ENCODE measurements around the gene PCDH9. TPM values are rescaled to one million over a fixed set of nuclear protein-coding genes. Genes with fewer than 3 reads are reported as not detected.

PCDH9 gene
- total RNA-seq, 1 experiment from 2014 or later: 0.11 TPM

DNA sequence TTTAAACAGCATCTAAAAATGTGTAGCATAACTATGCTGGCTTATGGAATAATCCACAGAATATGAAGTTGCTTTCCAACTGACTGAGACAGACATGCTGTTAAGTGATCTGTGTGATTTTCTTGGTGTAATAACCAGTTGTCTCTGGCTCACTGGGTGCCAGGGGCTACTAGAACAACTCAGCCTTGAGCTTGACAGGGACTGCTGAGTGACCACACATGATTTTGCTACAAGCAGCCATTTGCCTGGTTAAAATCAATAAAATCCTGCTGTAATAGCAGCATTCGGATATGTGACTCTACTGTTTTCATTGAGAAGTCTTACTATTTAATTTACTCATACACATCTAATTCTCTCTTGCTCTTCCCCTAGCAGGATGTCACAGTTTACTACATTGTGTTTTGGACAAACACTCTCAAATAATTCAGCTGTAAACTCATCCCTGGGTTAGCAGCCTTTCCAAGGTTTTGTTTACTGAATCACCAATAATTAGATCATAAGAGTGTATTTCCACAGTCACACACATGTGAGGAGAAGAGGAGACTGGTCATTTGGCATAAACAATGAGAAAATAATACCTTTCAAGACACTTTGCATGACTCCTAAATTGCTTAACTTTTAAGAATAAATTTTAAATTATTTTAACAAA lies 426.2 kb downstream of the PCDH9 start:
- intact Hi-C loops (cut with micrococcal nuclease; ENCODE audit: unreplicated experiment): no loop called here
- no peak for DNase-seq
- BruUV-seq (replicated peaks): no TSS peak
- Mint-ChIP-seq H3K4me1 (ENCODE audit: low read depth, unreplicated experiment) (no peaks in the 10 kb centered on the region), H3K9me3 (ENCODE audit: unreplicated experiment) (no peaks in the 10 kb centered on the region), H3K27ac (ENCODE audit: unreplicated experiment) (no peak overlapping the region), H3K27me3 (ENCODE audit: insufficient read depth, unreplicated experiment) (no peaks in the 10 kb centered on the region), H3K4me3 (ENCODE audit: unreplicated experiment) (no peak overlapping the region), H3K36me3 (ENCODE audit: insufficient read depth, unreplicated experiment) (no peaks in the 10 kb centered on the region)
- ChIA-PET CTCF (no interaction called here), POLR2A (no interaction called here)
- H3K9me3 ChIP-seq: no peaks in the 10 kb centered on the region
- TF ChIP-seq, protein P1, sequence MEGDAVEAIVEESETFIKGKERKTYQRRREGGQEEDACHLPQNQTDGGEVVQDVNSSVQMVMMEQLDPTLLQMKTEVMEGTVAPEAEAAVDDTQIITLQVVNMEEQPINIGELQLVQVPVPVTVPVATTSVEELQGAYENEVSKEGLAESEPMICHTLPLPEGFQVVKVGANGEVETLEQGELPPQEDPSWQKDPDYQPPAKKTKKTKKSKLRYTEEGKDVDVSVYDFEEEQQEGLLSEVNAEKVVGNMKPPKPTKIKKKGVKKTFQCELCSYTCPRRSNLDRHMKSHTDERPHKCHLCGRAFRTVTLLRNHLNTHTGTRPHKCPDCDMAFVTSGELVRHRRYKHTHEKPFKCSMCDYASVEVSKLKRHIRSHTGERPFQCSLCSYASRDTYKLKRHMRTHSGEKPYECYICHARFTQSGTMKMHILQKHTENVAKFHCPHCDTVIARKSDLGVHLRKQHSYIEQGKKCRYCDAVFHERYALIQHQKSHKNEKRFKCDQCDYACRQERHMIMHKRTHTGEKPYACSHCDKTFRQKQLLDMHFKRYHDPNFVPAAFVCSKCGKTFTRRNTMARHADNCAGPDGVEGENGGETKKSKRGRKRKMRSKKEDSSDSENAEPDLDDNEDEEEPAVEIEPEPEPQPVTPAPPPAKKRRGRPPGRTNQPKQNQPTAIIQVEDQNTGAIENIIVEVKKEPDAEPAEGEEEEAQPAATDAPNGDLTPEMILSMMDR (IDR thresholded peaks at IDR 0.05; ENCODE audit: insufficient read depth in 1 of 2, low read depth in 1 of 2, low read length in 1 of 2, severe bottlenecking in 1 of 2, unreplicated experiment in 1 of 2): no peak
- H3K27me3 ChIP-seq (replicated peaks; ENCODE audit: control insufficient read depth, insufficient read depth, low read length): no peaks in the 10 kb centered on the region
- no peak overlapping the region for H3K4me3 ChIP-seq (ENCODE audit: low read depth, low read length)
- H3K36me3 ChIP-seq (ENCODE audit: control insufficient read depth, insufficient read depth, low read length): no peaks in the 10 kb centered on the region
- H3K4me1 ChIP-seq: no peaks in the 10 kb centered on the region

DNA sequence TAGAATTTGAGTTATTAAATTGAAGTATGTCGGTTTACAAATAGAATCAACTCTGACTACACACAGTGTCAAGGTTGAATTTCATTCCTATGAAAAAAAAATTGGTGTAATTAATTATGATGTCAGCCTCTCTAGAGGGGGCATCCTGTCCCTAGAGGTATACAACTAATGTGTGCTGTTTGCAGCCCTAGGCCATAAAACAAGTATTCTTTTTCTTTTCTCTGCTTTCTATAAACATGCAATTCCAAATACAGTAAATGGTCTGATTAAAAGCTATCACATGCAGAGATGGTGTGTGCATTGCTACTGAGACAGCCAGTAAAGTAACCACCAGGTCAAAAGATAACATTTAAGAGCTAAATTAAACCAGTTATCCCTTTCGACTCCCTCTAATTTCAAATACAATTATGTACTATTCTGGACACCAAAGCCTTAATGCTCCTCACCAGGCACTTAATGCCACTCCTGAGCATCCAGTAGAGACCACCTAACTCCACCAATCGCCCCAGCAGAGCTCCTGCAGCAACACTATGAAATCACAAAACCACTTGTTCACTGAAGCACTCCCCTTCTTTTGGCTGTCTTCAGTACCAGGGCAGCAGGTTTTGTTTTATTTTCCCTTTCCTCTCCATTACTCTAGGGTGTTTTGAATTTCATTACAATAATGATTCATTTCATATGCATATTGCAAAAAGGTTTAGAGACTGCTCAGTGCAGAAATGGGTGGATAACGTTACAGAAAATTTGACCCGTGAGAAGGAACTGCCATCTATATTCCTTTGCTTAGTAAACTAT lies 426.9 kb downstream of the PCDH9 start:
- no peak overlapping the region for H3K4me3 ChIP-seq (ENCODE audit: low read depth, low read length)
- CTCF ChIA-PET: no interaction called here
- POLR2A ChIA-PET: no interaction called here
- no peaks in the 10 kb centered on the region for H3K36me3 ChIP-seq (ENCODE audit: control insufficient read depth, insufficient read depth, low read length)
- no peaks in the 10 kb centered on the region for H3K4me1 Mint-ChIP-seq (ENCODE audit: low read depth, unreplicated experiment)
- no TSS peak for BruUV-seq (replicated peaks)
- DNase-seq: no peak
- no peaks in the 10 kb centered on the region for H3K27me3 ChIP-seq (replicated peaks; ENCODE audit: control insufficient read depth, insufficient read depth, low read length)
- no peaks in the 10 kb centered on the region for H3K4me1 ChIP-seq
- intact Hi-C loops (cut with micrococcal nuclease; ENCODE audit: unreplicated experiment): no loop called here
- no peaks in the 10 kb centered on the region for H3K9me3 Mint-ChIP-seq (ENCODE audit: unreplicated experiment)
- TF ChIP-seq, protein P1 (IDR thresholded peaks at IDR 0.05; ENCODE audit: insufficient read depth in 1 of 2, low read depth in 1 of 2, low read length in 1 of 2, severe bottlenecking in 1 of 2, unreplicated experiment in 1 of 2): no peak
- H3K4me3 Mint-ChIP-seq (ENCODE audit: unreplicated experiment): no peak overlapping the region
- H3K9me3 ChIP-seq: no peaks in the 10 kb centered on the region
- H3K27ac Mint-ChIP-seq (ENCODE audit: unreplicated experiment): no peak overlapping the region
- no peaks in the 10 kb centered on the region for H3K27me3 Mint-ChIP-seq (ENCODE audit: insufficient read depth, unreplicated experiment)
- H3K36me3 Mint-ChIP-seq (ENCODE audit: insufficient read depth, unreplicated experiment): no peaks in the 10 kb centered on the region

DNA sequence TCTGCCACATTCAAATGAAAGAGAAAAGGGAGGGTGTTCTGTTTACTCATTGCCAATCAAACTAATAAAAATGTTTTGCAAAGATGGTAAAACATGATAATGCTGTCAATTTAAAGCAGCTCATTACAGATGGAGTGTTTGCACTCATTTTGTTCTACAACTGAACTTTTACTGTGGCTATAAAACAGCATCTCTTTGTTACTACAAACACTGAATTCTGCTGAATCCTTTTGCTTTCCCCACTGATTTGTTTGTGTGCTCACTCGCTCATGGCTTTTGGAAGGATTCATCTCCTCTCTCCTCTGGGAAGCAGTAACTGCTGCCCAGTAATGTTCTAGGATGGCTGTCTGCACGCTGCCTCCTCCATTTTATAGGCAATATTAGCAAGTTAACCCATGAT lies 434.5 kb downstream of the PCDH9 start:
- Histone ChIP-seq H3K36me3 (ENCODE audit: control insufficient read depth, insufficient read depth, low read length) (no peaks in the 10 kb centered on the region), H3K4me3 (ENCODE audit: low read depth, low read length) (no peak overlapping the region), H3K4me1 (no peaks in the 10 kb centered on the region), H3K9me3 (no peaks in the 10 kb centered on the region; the same call in 1 of the 2 replicates), H3K27me3 (replicated peaks; ENCODE audit: control insufficient read depth, insufficient read depth, low read length) (no peaks in the 10 kb centered on the region)
- ChIA-PET POLR2A (no interaction called here), CTCF (no interaction called here)
- no peak overlapping the region for H3K27ac Mint-ChIP-seq (ENCODE audit: unreplicated experiment)
- no peaks in the 10 kb centered on the region for H3K36me3 Mint-ChIP-seq (ENCODE audit: insufficient read depth, unreplicated experiment)
- no TSS peak for BruUV-seq (replicated peaks)
- no peak for DNase-seq
- no peak overlapping the region for H3K4me3 Mint-ChIP-seq (ENCODE audit: unreplicated experiment)
- intact Hi-C loops (cut with micrococcal nuclease; ENCODE audit: unreplicated experiment): no loop called here
- H3K4me1 Mint-ChIP-seq (ENCODE audit: low read depth, unreplicated experiment): no peaks in the 10 kb centered on the region
- no peaks in the 10 kb centered on the region for H3K27me3 Mint-ChIP-seq (ENCODE audit: insufficient read depth, unreplicated experiment)
- H3K9me3 Mint-ChIP-seq (ENCODE audit: unreplicated experiment): no peaks in the 10 kb centered on the region
- TF ChIP-seq, protein P1 (IDR thresholded peaks at IDR 0.05; ENCODE audit: insufficient read depth in 1 of 2, low read depth in 1 of 2, low read length in 1 of 2, severe bottlenecking in 1 of 2, unreplicated experiment in 1 of 2): no peak

Measured in Caco-2 (cell line).